Measurements from ENCODE around the gene TSC22D3.

TSC22D3 gene

GRCh38 chrX:107683124-107683895 is 92.3 kb downstream of the TSC22D3 start:
- no peak overlapping the region for H3K4me3 ChIP-seq (ENCODE audit: low read depth, low read length)

GRCh38 chrX:107682256-107682655 is 93.3 kb downstream of the TSC22D3 start:
- TF ChIP-seq CTCF (IDR thresholded peaks at IDR 0.05; ENCODE audit: borderline replicate concordance, insufficient read depth, low read depth, low read length), result no peak
- H3K4me3 ChIP-seq (ENCODE audit: low read depth, low read length), result no peak overlapping the region

More at GRCh38 chrX:107683124-107683895, 92.3 kb downstream of the TSC22D3 start:
- TF ChIP-seq CTCF (IDR thresholded peaks at IDR 0.05; ENCODE audit: borderline replicate concordance, insufficient read depth, low read depth, low read length), result no peak

GRCh38 chrX:107678957-107679740 is 96.4 kb downstream of the TSC22D3 start:
- no peak for TF ChIP-seq CTCF (IDR thresholded peaks at IDR 0.05; ENCODE audit: borderline replicate concordance, insufficient read depth, low read depth, low read length)
- no peak overlapping the region for H3K4me3 ChIP-seq (ENCODE audit: low read depth, low read length)

GRCh38 chrX:107677909-107678308 is 97.7 kb downstream of the TSC22D3 start:
- TF ChIP-seq CTCF (IDR thresholded peaks at IDR 0.05; ENCODE audit: borderline replicate concordance, insufficient read depth, low read depth, low read length), result no peak
- H3K4me3 ChIP-seq (ENCODE audit: low read depth, low read length), result no peak overlapping the region

- no peak for TF ChIP-seq CTCF (IDR thresholded peaks at IDR 0.05; ENCODE audit: borderline replicate concordance, insufficient read depth, low read depth, low read length)
- peak overlapping the region; percentile 68 for H3K4me3 ChIP-seq (ENCODE audit: low read depth, low read length)
These were observed 98.1 kb downstream of the TSC22D3 start for GRCh38 chrX:107677501-107677901.

- H3K4me3 ChIP-seq (ENCODE audit: low read depth, low read length), result peak overlapping the region; percentile 68
- TF ChIP-seq CTCF (IDR thresholded peaks at IDR 0.05; ENCODE audit: borderline replicate concordance, insufficient read depth, low read depth, low read length), result no peak
These were observed 98.8 kb downstream of the TSC22D3 start for GRCh38 chrX:107676559-107677378.
